GM12891 (cell line): Measurements from ENCODE around the gene NIT2.

Source experiments
- PAX5 ChIP-seq: IDR thresholded peaks from 2 replicates; pipeline ENCODE4 v1.6.1; 2011; ENCODE audit warnings: low read length, moderate library complexity, mild to moderate bottlenecking; ENCODE audit not compliant: insufficient read depth, severe bottlenecking
- POLR2A ChIP-seq: IDR thresholded peaks from 2 replicates; pipeline ENCODE4 v1.6.1; 2011; ENCODE audit warnings: low read depth, low read length, control low read depth
- POLR2AphosphoS5 ChIP-seq: IDR thresholded peaks from 2 replicates; pipeline ENCODE4 v1.6.1; 2011; ENCODE audit warnings: low read depth, low read length, control low read depth
- TAF1 ChIP-seq: IDR thresholded peaks from 2 replicates; pipeline ENCODE4 v1.6.1; 2011; ENCODE audit warnings: low read depth, low read length, control low read depth

GRCh38 chr3:100319951-100320350 lies 14.6 kb upstream of the NIT2 start:
- no peak for TF ChIP-seq POLR2A
- TF ChIP-seq TAF1: no peak
- TF ChIP-seq POLR2AphosphoS5: no peak
- no peak for TF ChIP-seq PAX5
